HEK293 (cell line): ENCODE data around the gene LMBR1.

ENCODE experiments used
- CTCF ChIA-PET: fragments of 350-600 bp; formaldehyde crosslinking; extraction: SDS; loops from one replicate; lab custom pipeline; 2021; ENCODE audit warnings: antibody characterized with exemption; lab: Yijun Ruan, JAX
- POLR2A ChIA-PET: fragments of 300-600 bp; formaldehyde crosslinking; extraction: SDS; loops from one replicate; lab custom pipeline; 2020; ENCODE audit warnings: antibody characterized with exemption, inconsistent platforms; lab: Yijun Ruan, JAX
- H3K27ac ChIP-seq: fragments of 200-500 bp; sonication (Bioruptor generic); 2 replicates; pipeline ENCODE4 v1.5.1; 2014; ENCODE audit warnings: low read depth, low read length, control low read depth, inconsistent platforms; ENCODE audit errors: extremely low read depth
- H3K36me3 ChIP-seq, 2 experiments: fragments of 200-500 bp in 1 of 2; sonication (Bioruptor generic) in 1 of 2; 1 replicate in 1 of 2; 2 replicates in 1 of 2; pipeline ENCODE4 v1.5.1; 2014 to 2017; ENCODE audit warnings: inconsistent platforms in 2 of 2, low read length in 2 of 2; ENCODE audit not compliant: control insufficient read depth in 2 of 2, insufficient read depth in 1 of 2
- H3K4me1 ChIP-seq: fragments of 200-500 bp; sonication (Bioruptor generic); 2 replicates; pipeline ENCODE4 v1.5.1; 2014; ENCODE audit warnings: mild to moderate bottlenecking, low read length, inconsistent platforms; ENCODE audit not compliant: control insufficient read depth, insufficient read depth
- H3K4me3 ChIP-seq: 2 replicates; pipeline ENCODE4 v1.5.1; 2011; ENCODE audit warnings: low read depth, mild to moderate bottlenecking, control low read depth, low read length, moderate library complexity
- H3K9me3 ChIP-seq: fragments of 200-500 bp; sonication (Bioruptor generic); 2 replicates; pipeline ENCODE4 v1.5.1; 2014; ENCODE audit warnings: low read depth, low read length, inconsistent platforms; ENCODE audit not compliant: control insufficient read depth, insufficient read depth
- GLIS1 ChIP-seq: fragments of 450-650 bp; formaldehyde crosslinking; IDR thresholded peaks from 2 replicates; pipeline ENCODE4 v1.5.1; 2016; ENCODE audit warnings: missing biosample characterization, missing genetic modification characterization
- HOXD13 ChIP-seq: sonication (generic); formaldehyde crosslinking; IDR thresholded peaks from 2 replicates; pipeline ENCODE4 v1.8.0; 2022; ENCODE audit warnings: missing genetic modification reagents, borderline replicate concordance
- INSM2 ChIP-seq: fragments of 450-650 bp; formaldehyde crosslinking; IDR thresholded peaks from 2 replicates; pipeline ENCODE4 v1.5.1; 2016; ENCODE audit warnings: missing biosample characterization, missing genetic modification characterization
- PRDM1 ChIP-seq: fragments of 450-650 bp; formaldehyde crosslinking; IDR thresholded peaks from 2 replicates; pipeline ENCODE4; 2016; ENCODE audit warnings: missing biosample characterization, missing genetic modification characterization
- SP3 ChIP-seq: fragments of 450-650 bp; formaldehyde crosslinking; IDR thresholded peaks from 2 replicates; pipeline ENCODE4 v1.5.1; 2016; ENCODE audit warnings: missing biosample characterization, missing genetic modification characterization
- ZBTB20 ChIP-seq: fragments of 450-650 bp; formaldehyde crosslinking; IDR thresholded peaks from 2 replicates; pipeline ENCODE4 v1.5.1; 2016; ENCODE audit warnings: missing biosample characterization, missing genetic modification characterization
- ZFP37 ChIP-seq: fragments of 450-650 bp; formaldehyde crosslinking; IDR thresholded peaks from 2 replicates; pipeline ENCODE4 v1.5.1; 2016; ENCODE audit warnings: missing biosample characterization, missing genetic modification characterization
- ZNF121 ChIP-seq: fragments of 450-650 bp; formaldehyde crosslinking; IDR thresholded peaks from 2 replicates; pipeline ENCODE4 v1.5.1; 2016; ENCODE audit warnings: missing biosample characterization, missing genetic modification characterization
- ZNF133 ChIP-seq: fragments of 450-650 bp; formaldehyde crosslinking; IDR thresholded peaks from 2 replicates; pipeline ENCODE4 v1.5.1; 2016; ENCODE audit warnings: missing biosample characterization, missing genetic modification characterization
- ZNF146 ChIP-seq: fragments of 450-650 bp; formaldehyde crosslinking; IDR thresholded peaks from 2 replicates; pipeline ENCODE4 v1.5.1; 2016; ENCODE audit warnings: missing biosample characterization, missing genetic modification characterization
- ZNF155 ChIP-seq: fragments of 450-650 bp; formaldehyde crosslinking; IDR thresholded peaks from 2 replicates; pipeline ENCODE4 v1.5.1; 2016; ENCODE audit warnings: missing biosample characterization, missing genetic modification characterization
- ZNF174 ChIP-seq: fragments of 450-650 bp; formaldehyde crosslinking; IDR thresholded peaks from 2 replicates; pipeline ENCODE4 v1.5.0; 2017; ENCODE audit warnings: missing biosample characterization, mild to moderate bottlenecking, missing genetic modification characterization
- ZNF184 ChIP-seq: fragments of 450-650 bp; IDR thresholded peaks from 2 replicates; pipeline ENCODE4 v1.5.1; 2018; ENCODE audit warnings: missing biosample characterization, mild to moderate bottlenecking, missing genetic modification characterization
- ZNF223 ChIP-seq: fragments of 450-650 bp; formaldehyde crosslinking; IDR thresholded peaks from 2 replicates; pipeline ENCODE4 v1.5.1; 2016; ENCODE audit warnings: missing biosample characterization, missing genetic modification characterization
- ZNF292 ChIP-seq: fragments of 450-650 bp; formaldehyde crosslinking; IDR thresholded peaks from 2 replicates; pipeline ENCODE4 v1.5.1; 2016; ENCODE audit warnings: low read depth, missing biosample characterization, missing genetic modification characterization, borderline replicate concordance
- ZNF302 ChIP-seq: fragments of 450-650 bp; formaldehyde crosslinking; IDR thresholded peaks from 2 replicates; pipeline ENCODE4 v1.5.1; 2016; ENCODE audit warnings: missing biosample characterization, missing genetic modification characterization, low read depth
- ZNF311 ChIP-seq: fragments of 450-650 bp; formaldehyde crosslinking; IDR thresholded peaks from 2 replicates; pipeline ENCODE4 v1.5.1; 2017; ENCODE audit warnings: missing biosample characterization, missing genetic modification characterization, borderline replicate concordance
- ZNF341 ChIP-seq: fragments of 450-650 bp; formaldehyde crosslinking; IDR thresholded peaks from 2 replicates; pipeline ENCODE4; 2016; ENCODE audit warnings: low read depth, missing biosample characterization, missing genetic modification characterization
- ZNF416 ChIP-seq: fragments of 450-650 bp; formaldehyde crosslinking; IDR thresholded peaks from 2 replicates; pipeline ENCODE4 v1.5.1; 2016; ENCODE audit warnings: missing biosample characterization, missing genetic modification characterization
- ZNF521 ChIP-seq: fragments of 450-650 bp; formaldehyde crosslinking; IDR thresholded peaks from 2 replicates; pipeline ENCODE4 v1.5.1; 2017; ENCODE audit warnings: missing biosample characterization, mild to moderate bottlenecking, missing genetic modification characterization
- ZNF549 ChIP-seq: fragments of 450-650 bp; IDR thresholded peaks from 2 replicates; pipeline ENCODE4 v1.5.1; 2018; ENCODE audit warnings: missing biosample characterization, missing genetic modification characterization, mild to moderate bottlenecking, inconsistent platforms, moderate library complexity
- ZNF580 ChIP-seq: fragments of 450-650 bp; formaldehyde crosslinking; IDR thresholded peaks from 2 replicates; pipeline ENCODE4 v1.5.1; 2016; ENCODE audit warnings: missing biosample characterization, missing genetic modification characterization
- ZNF664 ChIP-seq: fragments of 450-650 bp; formaldehyde crosslinking; IDR thresholded peaks from 2 replicates; pipeline ENCODE4 v1.5.1; 2016; ENCODE audit warnings: missing biosample characterization, missing genetic modification characterization
- ZNF792 ChIP-seq: fragments of 450-650 bp; formaldehyde crosslinking; IDR thresholded peaks from 2 replicates; pipeline ENCODE4 v1.5.1; 2016; ENCODE audit warnings: missing biosample characterization, missing genetic modification characterization
- TF ChIP-seq, protein P1 (sequence below): fragments of 450-650 bp; formaldehyde crosslinking; conservative IDR thresholded peaks from 2 replicates; pipeline ENCODE4 v1.5.1; 2016; ENCODE audit warnings: low read depth, missing biosample characterization, missing genetic modification characterization
- TF ChIP-seq, protein P2 (sequence below): fragments of 450-650 bp; formaldehyde crosslinking; IDR thresholded peaks from 2 replicates; pipeline ENCODE4 v1.5.1; 2017; ENCODE audit warnings: missing biosample characterization, mild to moderate bottlenecking, missing genetic modification characterization, moderate library complexity
- TF ChIP-seq, protein P3 (sequence below): fragments of 450-650 bp; IDR thresholded peaks from 2 replicates; pipeline ENCODE4 v1.5.1; 2018; ENCODE audit warnings: missing biosample characterization, mild to moderate bottlenecking, missing genetic modification characterization

LMBR1 gene

DNA sequence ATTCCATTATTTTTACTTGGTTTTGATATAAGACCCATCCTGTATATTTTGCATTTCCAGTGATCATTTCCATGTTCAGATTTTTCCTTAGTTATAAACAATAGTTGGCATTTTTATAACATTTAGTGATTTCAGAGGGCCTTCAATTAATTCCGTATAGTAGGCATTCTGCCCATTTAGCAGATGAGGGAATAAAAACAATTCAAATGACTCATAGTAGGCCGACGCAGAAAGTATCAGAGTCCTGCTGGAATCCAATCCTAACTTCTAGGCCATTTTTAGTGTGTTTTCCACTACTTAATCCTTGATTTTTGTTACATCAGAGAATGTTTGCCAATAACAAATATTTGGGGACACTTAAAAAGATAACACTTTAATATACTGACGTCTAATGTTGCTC, 237.0 kb downstream of the LMBR1 start:
- H3K4me1 ChIP-seq = no peaks in the 10 kb centered on the region
- TF ChIP-seq ZNF664 (tag by site-specific recombination) (no peak), ZFP37 (no peak), ZNF146 (tag by site-specific recombination) (no peak), INSM2 (no peak), ZNF223 (tag by site-specific recombination) (no peak), ZNF174 (no peak), ZNF549 (no peak), ZBTB20 (tag by site-specific recombination) (no peak), ZNF341 (tag by site-specific recombination) (no peak), ZNF302 (tag by site-specific recombination) (no peak)
- ChIA-PET POLR2A (no interaction called here), CTCF (no interaction called here)
- H3K4me3 ChIP-seq = no peak overlapping the region
- H3K27ac ChIP-seq = no peak overlapping the region
- H3K9me3 ChIP-seq = no peaks in the 10 kb centered on the region
- peaks cover 0 to 10% of the 10 kb centered on the region in 2 experiments; a peak in 1 of 3 replicates for H3K36me3 ChIP-seq

- Histone ChIP-seq H3K36me3 (peaks cover 0 to 10% of the 10 kb centered on the region in 2 experiments; a peak in 1 of 3 replicates), H3K9me3 (no peaks in the 10 kb centered on the region), H3K27ac (no peak overlapping the region), H3K4me3 (no peak overlapping the region), H3K4me1 (no peaks in the 10 kb centered on the region)
- CTCF ChIA-PET = no interaction called here
- POLR2A ChIA-PET = no interaction called here
- TF ChIP-seq ZNF580 (tag by site-specific recombination) = no peak
- no peak for TF ChIP-seq ZNF121 (tag by site-specific recombination)
- TF ChIP-seq HOXD13 (CRISPR knock-in tag) = no peak
- no peak for TF ChIP-seq ZNF416 (tag by site-specific recombination)
- TF ChIP-seq, protein P1, sequence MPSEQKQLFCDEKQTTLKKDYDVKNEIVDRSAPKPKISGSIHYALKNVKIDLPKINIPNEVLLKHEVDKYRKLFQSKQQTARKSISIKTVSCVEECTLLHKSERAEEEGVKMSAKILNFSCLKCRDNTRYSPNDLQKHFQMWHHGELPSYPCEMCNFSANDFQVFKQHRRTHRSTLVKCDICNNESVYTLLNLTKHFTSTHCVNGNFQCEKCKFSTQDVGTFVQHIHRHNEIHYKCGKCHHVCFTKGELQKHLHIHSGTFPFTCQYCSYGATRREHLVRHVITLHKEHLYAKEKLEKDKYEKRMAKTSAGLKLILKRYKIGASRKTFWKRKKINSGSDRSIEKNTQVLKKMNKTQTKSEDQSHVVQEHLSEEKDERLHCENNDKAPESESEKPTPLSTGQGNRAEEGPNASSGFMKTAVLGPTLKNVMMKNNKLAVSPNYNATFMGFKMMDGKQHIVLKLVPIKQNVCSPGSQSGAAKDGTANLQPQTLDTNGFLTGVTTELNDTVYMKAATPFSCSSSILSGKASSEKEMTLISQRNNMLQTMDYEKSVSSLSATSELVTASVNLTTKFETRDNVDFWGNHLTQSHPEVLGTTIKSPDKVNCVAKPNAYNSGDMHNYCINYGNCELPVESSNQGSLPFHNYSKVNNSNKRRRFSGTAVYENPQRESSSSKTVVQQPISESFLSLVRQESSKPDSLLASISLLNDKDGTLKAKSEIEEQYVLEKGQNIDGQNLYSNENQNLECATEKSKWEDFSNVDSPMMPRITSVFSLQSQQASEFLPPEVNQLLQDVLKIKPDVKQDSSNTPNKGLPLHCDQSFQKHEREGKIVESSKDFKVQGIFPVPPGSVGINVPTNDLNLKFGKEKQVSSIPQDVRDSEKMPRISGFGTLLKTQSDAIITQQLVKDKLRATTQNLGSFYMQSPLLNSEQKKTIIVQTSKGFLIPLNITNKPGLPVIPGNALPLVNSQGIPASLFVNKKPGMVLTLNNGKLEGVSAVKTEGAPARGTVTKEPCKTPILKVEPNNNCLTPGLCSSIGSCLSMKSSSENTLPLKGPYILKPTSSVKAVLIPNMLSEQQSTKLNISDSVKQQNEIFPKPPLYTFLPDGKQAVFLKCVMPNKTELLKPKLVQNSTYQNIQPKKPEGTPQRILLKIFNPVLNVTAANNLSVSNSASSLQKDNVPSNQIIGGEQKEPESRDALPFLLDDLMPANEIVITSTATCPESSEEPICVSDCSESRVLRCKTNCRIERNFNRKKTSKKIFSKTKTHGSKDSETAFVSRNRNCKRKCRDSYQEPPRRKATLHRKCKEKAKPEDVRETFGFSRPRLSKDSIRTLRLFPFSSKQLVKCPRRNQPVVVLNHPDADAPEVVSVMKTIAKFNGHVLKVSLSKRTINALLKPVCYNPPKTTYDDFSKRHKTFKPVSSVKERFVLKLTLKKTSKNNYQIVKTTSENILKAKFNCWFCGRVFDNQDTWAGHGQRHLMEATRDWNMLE (tag by site-specific recombination) = no peak
- no peak for TF ChIP-seq ZNF302 (tag by site-specific recombination)
- TF ChIP-seq ZNF521 (tag by site-specific recombination) = no peak
- TF ChIP-seq ZNF133 (tag by site-specific recombination) = no peak
- TF ChIP-seq SP3 (tag by site-specific recombination) = no peak
- no peak for TF ChIP-seq ZNF292 (tag by site-specific recombination)
- TF ChIP-seq ZNF311 (tag by site-specific recombination) = no peak
- TF ChIP-seq, protein P2, sequence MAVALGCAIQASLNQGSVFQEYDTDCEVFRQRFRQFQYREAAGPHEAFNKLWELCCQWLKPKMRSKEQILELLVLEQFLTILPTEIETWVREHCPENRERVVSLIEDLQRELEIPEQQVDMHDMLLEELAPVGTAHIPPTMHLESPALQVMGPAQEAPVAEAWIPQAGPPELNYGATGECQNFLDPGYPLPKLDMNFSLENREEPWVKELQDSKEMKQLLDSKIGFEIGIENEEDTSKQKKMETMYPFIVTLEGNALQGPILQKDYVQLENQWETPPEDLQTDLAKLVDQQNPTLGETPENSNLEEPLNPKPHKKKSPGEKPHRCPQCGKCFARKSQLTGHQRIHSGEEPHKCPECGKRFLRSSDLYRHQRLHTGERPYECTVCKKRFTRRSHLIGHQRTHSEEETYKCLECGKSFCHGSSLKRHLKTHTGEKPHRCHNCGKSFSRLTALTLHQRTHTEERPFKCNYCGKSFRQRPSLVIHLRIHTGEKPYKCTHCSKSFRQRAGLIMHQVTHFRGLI (tag by site-specific recombination) = no peak
- no peak for TF ChIP-seq PRDM1 (tag by site-specific recombination)
- no peak for TF ChIP-seq ZNF184 (tag by site-specific recombination)
- TF ChIP-seq GLIS1 (tag by site-specific recombination) = no peak
- TF ChIP-seq ZNF155 = no peak
- TF ChIP-seq, protein P3, sequence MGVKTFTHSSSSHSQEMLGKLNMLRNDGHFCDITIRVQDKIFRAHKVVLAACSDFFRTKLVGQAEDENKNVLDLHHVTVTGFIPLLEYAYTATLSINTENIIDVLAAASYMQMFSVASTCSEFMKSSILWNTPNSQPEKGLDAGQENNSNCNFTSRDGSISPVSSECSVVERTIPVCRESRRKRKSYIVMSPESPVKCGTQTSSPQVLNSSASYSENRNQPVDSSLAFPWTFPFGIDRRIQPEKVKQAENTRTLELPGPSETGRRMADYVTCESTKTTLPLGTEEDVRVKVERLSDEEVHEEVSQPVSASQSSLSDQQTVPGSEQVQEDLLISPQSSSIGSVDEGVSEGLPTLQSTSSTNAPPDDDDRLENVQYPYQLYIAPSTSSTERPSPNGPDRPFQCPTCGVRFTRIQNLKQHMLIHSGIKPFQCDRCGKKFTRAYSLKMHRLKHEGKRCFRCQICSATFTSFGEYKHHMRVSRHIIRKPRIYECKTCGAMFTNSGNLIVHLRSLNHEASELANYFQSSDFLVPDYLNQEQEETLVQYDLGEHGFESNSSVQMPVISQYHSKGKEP = no peak
- TF ChIP-seq ZNF792 = no peak
Observed at GRCh38 chr7:156655251-156655650, 237.7 kb downstream of the LMBR1 start.
